Kidney (tissue), 14 donors: Measurements from ENCODE around the gene SLX4IP. TPM values are rescaled to one million over a fixed set of nuclear protein-coding genes. Genes with fewer than 3 reads are reported as not detected.

Source experiments
- DNase-seq, 5 donors: peaks; one replicate each; pipeline ENCODE4 v3.0.0-alpha.2; 2013 to 2020
- FAIRE-seq: peaks from 2 replicates; lab custom pipeline; 2012; peaks lifted over from hg19 to GRCh38; lab: Jason Lieb, UNC
- H3K27ac ChIP-seq, 2 donors: one replicate each; pipeline ENCODE4 v1.7.0; 2013; ENCODE audit warnings: low read depth in 2 of 2, low read length in 2 of 2, inconsistent platforms in 1 of 2
- H3K27me3 ChIP-seq: one replicate; pipeline ENCODE4 v1.7.1; 2013; ENCODE audit warnings: low read length, inconsistent platforms; ENCODE audit not compliant: control insufficient read depth, insufficient read depth
- H3K36me3 ChIP-seq, 3 donors: one replicate each; pipeline versions ENCODE4 v1.7.0 to v1.7.1; 2013; ENCODE audit warnings: low read length in 3 of 3, control low read depth in 1 of 3, inconsistent platforms in 1 of 3; ENCODE audit not compliant: insufficient read depth in 3 of 3, control insufficient read depth in 2 of 3
- H3K4me1 ChIP-seq, 3 donors: one replicate each; pipeline versions ENCODE4 v1.7.0 to v1.7.1; 2013; ENCODE audit warnings: low read length in 3 of 3, inconsistent platforms in 1 of 3, low read depth in 1 of 3; ENCODE audit not compliant: control insufficient read depth in 2 of 3, insufficient read depth in 2 of 3
- H3K4me3 ChIP-seq, 3 donors: one replicate each; pipeline versions ENCODE4 v1.7.0 to v1.8.1; 2013; ENCODE audit warnings: low read length in 3 of 3, control low read depth in 1 of 3, inconsistent platforms in 1 of 3
- H3K9ac ChIP-seq, 3 donors: one replicate each; pipeline versions ENCODE4 v1.7.0 to v1.7.1; 2013; ENCODE audit warnings: low read length in 3 of 3, control low read depth in 1 of 3, inconsistent platforms in 1 of 3
- H3K9me3 ChIP-seq, 3 donors: one replicate each; pipeline versions ENCODE4 v1.7.0 to v1.7.1; 2013; ENCODE audit warnings: low read length in 3 of 3, control low read depth in 1 of 3, inconsistent platforms in 1 of 3; ENCODE audit not compliant: control insufficient read depth in 2 of 3, insufficient read depth in 1 of 3
- intact Hi-C: fragments of 100-400 bp; cut with DNase I; formaldehyde crosslinking; loops from one replicate; pipeline ENCODE4 v1.11.1; 2022
- polyA plus RNA-seq: library from polyadenylated mRNA; stranded (reverse); fragments of 350-450 nt; fragmentation: Illumina TruSeq; extraction: RNeasy Lipid Tissue Mini Kit (QIAGEN cat#74804); gene quantifications from one replicate; pipeline ENCODE4 v1.2.3, GENCODE V29; 2014; ENCODE audit warnings: low read depth, low replicate concordance; ENCODE audit not compliant: insufficient read depth
- total RNA-seq: library from RNA; stranded (reverse); fragmentation: NEBNext Ultra II Directional; extraction: Animal tissue kit (Norgen Biotek cat#: 25700); gene quantifications from one replicate; pipeline ENCODE4 v1.2.1, GENCODE V29; 2021
- TF ChIP-seq, protein P1 (sequence below): IDR thresholded peaks from 3 replicates; pipeline ENCODE4 v1.5.1; 2012; ENCODE audit warnings: mild to moderate bottlenecking, moderate library complexity, borderline replicate concordance; ENCODE audit not compliant: insufficient read depth; ENCODE audit errors: extremely low read depth
- donor health status: control.
- donor health status: control.
- donor health status: control.
- donor health status: control.
- donor health status: control.
- donor health status: DM: yes; HTN: yes; CAD: no.
- donor health status: Normal renal cell carcinoma (clear cell type).

Gene SLX4IP
- total and polyA plus RNA-seq, 2 donors from 2014 or later: 2.6 to 7.6 TPM

DNA sequence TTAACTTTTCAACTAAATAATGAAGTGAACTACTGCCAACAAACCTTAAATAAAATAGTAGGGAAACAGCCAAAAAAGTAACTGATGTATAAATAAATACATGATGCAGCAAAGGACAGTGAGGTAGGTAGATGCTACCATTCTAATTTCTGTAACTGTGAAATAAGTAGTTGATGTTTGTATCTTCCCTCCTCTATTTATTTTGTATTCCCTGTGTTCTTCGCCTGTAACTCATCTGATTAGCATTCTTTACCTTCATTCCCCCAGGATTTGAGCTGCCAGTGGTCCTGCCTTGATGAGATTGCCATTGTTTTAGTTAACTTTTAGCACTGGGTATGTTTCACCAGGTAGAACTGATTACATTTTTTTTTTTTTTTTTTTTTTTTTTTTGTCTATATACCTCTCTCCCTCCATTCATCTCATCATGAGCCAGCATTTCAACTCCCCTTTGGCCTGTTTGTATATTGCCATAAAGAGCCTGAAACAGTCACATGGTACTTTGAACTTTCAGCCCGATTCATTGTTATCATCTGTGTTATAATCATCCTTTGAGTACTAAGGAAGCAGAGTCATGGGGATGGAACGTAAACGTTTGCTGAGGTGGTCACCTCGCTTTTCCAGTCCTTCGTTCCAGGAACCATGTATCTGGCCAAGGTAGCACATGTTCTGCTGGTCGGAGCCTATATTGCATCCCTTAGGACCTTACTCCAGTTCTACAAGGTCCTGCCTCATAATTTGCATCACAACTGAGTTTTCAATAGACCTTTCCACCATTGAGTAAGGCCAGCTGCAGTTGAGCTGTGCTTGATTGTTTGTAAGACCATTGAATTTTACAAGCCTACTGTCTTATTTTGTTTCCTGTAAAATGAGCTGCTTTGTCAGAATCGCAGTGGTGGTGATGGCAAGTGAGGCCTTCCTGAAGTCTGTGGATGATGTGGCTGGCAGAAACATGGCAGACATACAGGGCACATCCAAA lies 131.1 kb downstream of the SLX4IP start:
- Histone ChIP-seq H3K9ac (no peak overlapping the region), H3K27me3 (no peaks in the 10 kb centered on the region), H3K36me3 (no peaks in the 10 kb centered on the region), H3K4me1 (no peaks in the 10 kb centered on the region), H3K4me3 (no peak overlapping the region), H3K9me3 (no peaks in the 10 kb centered on the region), H3K27ac (no peak overlapping the region)
- TF ChIP-seq, protein P1, sequence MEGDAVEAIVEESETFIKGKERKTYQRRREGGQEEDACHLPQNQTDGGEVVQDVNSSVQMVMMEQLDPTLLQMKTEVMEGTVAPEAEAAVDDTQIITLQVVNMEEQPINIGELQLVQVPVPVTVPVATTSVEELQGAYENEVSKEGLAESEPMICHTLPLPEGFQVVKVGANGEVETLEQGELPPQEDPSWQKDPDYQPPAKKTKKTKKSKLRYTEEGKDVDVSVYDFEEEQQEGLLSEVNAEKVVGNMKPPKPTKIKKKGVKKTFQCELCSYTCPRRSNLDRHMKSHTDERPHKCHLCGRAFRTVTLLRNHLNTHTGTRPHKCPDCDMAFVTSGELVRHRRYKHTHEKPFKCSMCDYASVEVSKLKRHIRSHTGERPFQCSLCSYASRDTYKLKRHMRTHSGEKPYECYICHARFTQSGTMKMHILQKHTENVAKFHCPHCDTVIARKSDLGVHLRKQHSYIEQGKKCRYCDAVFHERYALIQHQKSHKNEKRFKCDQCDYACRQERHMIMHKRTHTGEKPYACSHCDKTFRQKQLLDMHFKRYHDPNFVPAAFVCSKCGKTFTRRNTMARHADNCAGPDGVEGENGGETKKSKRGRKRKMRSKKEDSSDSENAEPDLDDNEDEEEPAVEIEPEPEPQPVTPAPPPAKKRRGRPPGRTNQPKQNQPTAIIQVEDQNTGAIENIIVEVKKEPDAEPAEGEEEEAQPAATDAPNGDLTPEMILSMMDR: no peak
- intact Hi-C loops: no loop called here
- FAIRE-seq (no peak), DNase-seq (no peak)

DNA sequence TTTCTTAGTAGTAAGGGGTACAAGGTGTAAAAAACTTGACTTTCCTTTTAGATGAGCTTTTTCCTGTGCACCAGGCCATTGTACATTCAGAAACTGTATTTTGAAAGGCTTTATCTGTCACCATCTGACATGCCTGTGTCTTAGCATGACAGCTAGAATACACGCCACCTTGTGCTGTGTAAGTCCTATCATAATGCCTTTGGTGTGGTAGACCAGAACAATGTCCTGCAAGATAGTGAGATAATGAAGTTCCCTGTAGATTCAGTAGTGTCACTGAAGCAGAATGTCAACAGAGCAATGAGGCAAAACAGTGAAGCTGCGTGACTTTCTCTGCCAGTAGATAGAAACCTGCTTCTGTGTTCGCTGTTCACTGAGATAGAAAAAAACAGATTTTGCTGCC lies 132.9 kb downstream of the SLX4IP start:
- FAIRE-seq (no peak), DNase-seq (no peak)
- intact Hi-C loops: no loop called here
- no peak overlapping the region for H3K9ac ChIP-seq
- no peaks in the 10 kb centered on the region for H3K36me3 ChIP-seq
- no peaks in the 10 kb centered on the region for H3K27me3 ChIP-seq
- H3K27ac ChIP-seq: no peak overlapping the region
- no peaks in the 10 kb centered on the region for H3K4me1 ChIP-seq
- no peak overlapping the region for H3K4me3 ChIP-seq
- TF ChIP-seq, protein P1: no peak
- H3K9me3 ChIP-seq: no peaks in the 10 kb centered on the region

DNA sequence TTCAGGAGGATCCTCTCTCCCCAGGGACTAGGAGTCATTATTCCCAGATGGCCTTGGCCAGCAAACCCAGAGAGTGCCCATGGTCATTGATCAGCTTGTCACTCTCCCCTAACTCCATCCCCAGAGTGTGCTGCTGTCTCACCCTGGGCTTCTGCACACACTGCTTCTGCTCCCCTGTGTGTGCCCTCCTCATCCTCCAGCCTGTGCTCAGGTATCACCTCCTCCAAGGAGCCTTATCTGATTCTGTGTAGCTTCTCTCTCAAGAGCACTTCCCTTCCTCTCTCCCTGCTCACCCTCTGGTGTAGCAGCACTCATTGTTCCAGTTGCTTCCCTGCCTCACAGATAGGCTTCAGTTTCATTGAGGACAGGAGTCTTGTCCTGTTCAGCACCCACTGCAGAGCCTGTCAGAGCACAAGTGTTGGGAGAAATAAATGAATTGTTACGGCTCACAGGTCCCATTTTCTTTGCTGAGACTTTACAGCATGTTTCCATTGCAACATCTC lies 136.3 kb downstream of the SLX4IP start:
- no peak for FAIRE-seq
- TF ChIP-seq, protein P1: no peak
- intact Hi-C loops: no loop called here

More for the DNA sequence above, 136.3 kb downstream of the SLX4IP start:
- Histone ChIP-seq H3K27ac (no peak overlapping the region), H3K4me1 (no peaks in the 10 kb centered on the region), H3K9ac (no peak overlapping the region), H3K9me3 (no peaks in the 10 kb centered on the region), H3K4me3 (no peak overlapping the region), H3K27me3 (no peaks in the 10 kb centered on the region), H3K36me3 (no peaks in the 10 kb centered on the region)
- DNase-seq: no peak
